HCT116 (cell line): ENCODE results near the gene SGSH. TPM values are rescaled to one million over a fixed set of nuclear protein-coding genes. Genes with fewer than 3 reads are reported as not detected.

Experiments used
- ATAC-seq: fragments of 200-7000 bp; cut with Tn5 transposase; 2 replicates; pipeline ENCODE4 v1.9.1; 2020; ENCODE audit warnings: mild to moderate bottlenecking, moderate library complexity
- BruUV-seq: library from RNA; stranded (reverse); fragments of 400-500 nt; replicated peaks from 2 replicates; lab custom pipeline; 2021; lab: Mats Ljungman, UMichigan
- CTCF ChIA-PET: fragments of 300-600 bp; sonication (Branson Sonifier 250); formaldehyde crosslinking; loops from one replicate; lab custom pipeline; 2021; ENCODE audit warnings: antibody characterized with exemption; lab: Charles Lee
- POLR2A ChIA-PET: fragments of 300-600, 350-600 bp; sonication (Branson Sonifier 250); formaldehyde crosslinking; loops from one replicate; lab custom pipeline; 2021; ENCODE audit warnings: antibody characterized with exemption; lab: Charles Lee
- RAD21 ChIA-PET, 2 experiments: fragments of 300-600 bp; sonication (Branson Sonifier 250); formaldehyde crosslinking; loops; one replicate each; lab custom pipeline; 2023; ENCODE audit warnings: low total read pairs in 2 of 2; ENCODE audit not compliant: uncharacterized antibody in 2 of 2, unreplicated experiment in 2 of 2, low non-redundant PET in 1 of 2; lab: Charles Lee
- DNase-seq: peaks from one replicate; pipeline ENCODE4 v3.0.0-alpha.2; 2010; ENCODE audit warnings: low read depth, low spot score
- H2AFZ ChIP-seq: fragments of 200-600 bp; shearing (Covaris generic), sonication (generic); 2 replicates; pipeline ENCODE4 v1.6.1; 2017; ENCODE audit warnings: low read depth, mixed run types, mixed read lengths, antibody characterized with exemption, low read length; ENCODE audit not compliant: poor library complexity, severe bottlenecking
- H3K27ac ChIP-seq: 2 replicates; pipeline ENCODE4 v1.5.1; 2012; ENCODE audit warnings: low read depth, low read length
- H3K27me3 ChIP-seq: fragments of 200-600 bp; sonication (generic); 2 replicates; pipeline ENCODE4 v1.6.1; 2016; ENCODE audit warnings: mixed run types, low read length, mixed read lengths; ENCODE audit not compliant: insufficient read depth
- H3K36me3 ChIP-seq, 2 experiments: fragments of 200-500 bp in 1 of 2; fragments of 200-600 bp in 1 of 2; sonication (Bioruptor generic) in 1 of 2; sonication (generic) in 1 of 2; 2 replicates each; pipeline versions ENCODE4 v1.5.1 to v1.6.1; 2014 to 2016; ENCODE audit warnings: low read length in 2 of 2, inconsistent platforms in 1 of 2, mixed read lengths in 1 of 2, mixed run types in 1 of 2; ENCODE audit not compliant: insufficient read depth in 2 of 2, control insufficient read depth in 1 of 2
- H3K4me1 ChIP-seq, 2 experiments: fragments of 200-600 bp in 1 of 2; sonication (generic) in 1 of 2; 2 replicates each; pipeline versions ENCODE4 v1.5.1 to v1.6.1; 2012 to 2017; ENCODE audit warnings: low read length in 2 of 2, inconsistent platforms in 1 of 2, mild to moderate bottlenecking in 1 of 2, mixed read lengths in 1 of 2, mixed run types in 1 of 2, moderate library complexity in 1 of 2; ENCODE audit not compliant: insufficient read depth in 2 of 2, control insufficient read depth in 1 of 2
- H3K4me2 ChIP-seq: fragments of 200-600 bp; sonication (generic); 2 replicates; pipeline ENCODE4 v1.6.1; 2017; ENCODE audit warnings: mixed run types, low read length, mixed read lengths
- H3K4me3 ChIP-seq, 2 experiments: fragments of 200-600 bp in 1 of 2; sonication (generic) in 1 of 2; replicated peaks in 1 of 2; 2 replicates each; pipeline ENCODE4 v1.5.1; 2011 to 2016; ENCODE audit warnings: low read length in 2 of 2, control low read depth in 1 of 2, low read depth in 1 of 2, mild to moderate bottlenecking in 1 of 2, mixed read lengths in 1 of 2, mixed run types in 1 of 2
- H3K79me2 ChIP-seq: fragments of 200-600 bp; sonication (generic); 2 replicates; pipeline ENCODE4 v1.6.1; 2017; ENCODE audit warnings: mild to moderate bottlenecking, mixed run types, low read length, moderate library complexity, mixed read lengths; ENCODE audit not compliant: insufficient read depth
- H3K9ac ChIP-seq: fragments of 200-600 bp; sonication (generic); 2 replicates; pipeline ENCODE4 v1.6.1; 2016; ENCODE audit warnings: low read length, mixed read lengths
- H3K9me2 ChIP-seq: fragments of 200-600 bp; sonication (generic), shearing (Covaris generic); 2 replicates; pipeline ENCODE4 v1.6.1; 2017; ENCODE audit warnings: mixed run types, mild to moderate bottlenecking, moderate library complexity; ENCODE audit not compliant: insufficient read depth
- H3K9me3 ChIP-seq, 2 experiments: fragments of 200-500 bp in 1 of 2; fragments of 200-600 bp in 1 of 2; sonication (Bioruptor generic) in 1 of 2; sonication (generic) in 1 of 2; 2 replicates each; pipeline ENCODE4 v1.6.1; 2014 to 2017; ENCODE audit warnings: low read length in 2 of 2, mixed read lengths in 2 of 2, inconsistent platforms in 1 of 2, low read depth in 1 of 2, mild to moderate bottlenecking in 1 of 2, mixed run types in 1 of 2, moderate library complexity in 1 of 2; ENCODE audit not compliant: control insufficient read depth in 1 of 2, insufficient read depth in 1 of 2
- H4K20me1 ChIP-seq: fragments of 200-600 bp; sonication (generic), shearing (Covaris generic); 2 replicates; pipeline ENCODE4 v1.6.1; 2017; ENCODE audit warnings: mixed run types, mild to moderate bottlenecking, moderate library complexity; ENCODE audit not compliant: insufficient read depth
- CEBPB ChIP-seq: IDR thresholded peaks from 2 replicates; pipeline ENCODE4 v1.6.1; 2012; ENCODE audit warnings: low read depth
- EGR1 ChIP-seq: IDR thresholded peaks from 2 replicates; pipeline ENCODE4 v1.6.1; 2012; ENCODE audit warnings: low read depth
- ELF1 ChIP-seq: IDR thresholded peaks from 2 replicates; pipeline ENCODE4 v1.6.1; 2012; ENCODE audit warnings: low read depth, borderline replicate concordance
- EZH2phosphoT487 ChIP-seq: fragments of 200-600 bp; IDR thresholded peaks from 2 replicates; pipeline ENCODE4 v1.6.1; 2018; ENCODE audit warnings: antibody characterized with exemption, borderline replicate concordance
- POLR2A ChIP-seq: IDR thresholded peaks from 2 replicates; pipeline ENCODE4 v1.7.0; 2011; ENCODE audit warnings: borderline replicate concordance; ENCODE audit not compliant: insufficient read depth, insufficient read length; ENCODE audit errors: extremely low read depth
- SP1 ChIP-seq: IDR thresholded peaks from 2 replicates; pipeline ENCODE4 v1.6.1; 2012; ENCODE audit warnings: low read depth
- SRF ChIP-seq: IDR thresholded peaks from 2 replicates; pipeline ENCODE4 v1.6.1; 2012; ENCODE audit warnings: low read depth
- YY1 ChIP-seq: IDR thresholded peaks from 2 replicates; pipeline ENCODE4 v1.6.1; 2011; ENCODE audit warnings: low read length, low read depth, moderate library complexity, mild to moderate bottlenecking; ENCODE audit not compliant: insufficient replicate concordance; ENCODE audit errors: extremely low read depth
- ZFX ChIP-seq: fragments of 450-650 bp; IDR thresholded peaks from 2 replicates; pipeline ENCODE4 v1.6.1; 2017
- intact Hi-C: fragments of 100-400 bp; cut with micrococcal nuclease; formaldehyde crosslinking; loops from 2 replicates; pipeline ENCODE4 v1.10.0; 2022
- total RNA-seq: library from RNA; stranded (reverse); gene quantifications from one replicate; pipeline ENCODE4 v1.2.1, GENCODE V29; 2021; ENCODE audit not compliant: unreplicated experiment
- TF ChIP-seq, protein P1 (sequence below): IDR thresholded peaks from 2 replicates; pipeline ENCODE4 v1.6.1; 2012

The SGSH gene
- total RNA-seq, 1 experiment from 2014 or later = 34.4 TPM

- CTCF ChIA-PET = no interaction called here
- no peak for DNase-seq
- H3K9ac ChIP-seq = no peak overlapping the region
These were observed 23.6 kb upstream of the SGSH start for GRCh38 chr17:80243526-80244433.

GRCh38 chr17:80242505-80242904 lies 22.4 kb upstream of the SGSH start:
- peaks cover 0 to 2% of the 10 kb centered on the region in 2 experiments; a peak in 2 of 4 replicates for H3K36me3 ChIP-seq
- no peak overlapping the region for H3K4me2 ChIP-seq
- TF ChIP-seq SP1 = no peak
- no peak for TF ChIP-seq POLR2A
- TF ChIP-seq EGR1 = no peak
- TF ChIP-seq EZH2phosphoT487 = no peak
- TF ChIP-seq ELF1 = no peak
- no peak for TF ChIP-seq SRF
- DNase-seq (no peak), ATAC-seq (no peak)
- no peak overlapping the region for H3K27ac ChIP-seq
- no peak overlapping the region for H3K4me3 ChIP-seq
- intact Hi-C loops = no loop called here
- H3K9me2 ChIP-seq = no peaks in the 10 kb centered on the region
- ChIA-PET RAD21 (no interaction called here), POLR2A (no interaction called here), CTCF (no interaction called here)
- no peaks in the 10 kb centered on the region for H3K9me3 ChIP-seq
- BruUV-seq = no TSS peak
- no peaks in the 10 kb centered on the region for H3K79me2 ChIP-seq
- no peaks in the 10 kb centered on the region for H3K27me3 ChIP-seq
- H4K20me1 ChIP-seq = no peaks in the 10 kb centered on the region
- no peak overlapping the region for H2AFZ ChIP-seq
- H3K4me1 ChIP-seq = peaks cover 0 to 5% of the 10 kb centered on the region in 2 experiments; a peak in 1 of 4 replicates
- H3K9ac ChIP-seq = no peak overlapping the region

More at GRCh38 chr17:80243526-80244433, 23.6 kb upstream of the SGSH start:
- Histone ChIP-seq H3K79me2 (no peaks in the 10 kb centered on the region), H3K9me2 (no peaks in the 10 kb centered on the region), H3K36me3 (peaks cover 0 to 2% of the 10 kb centered on the region in 2 experiments; a peak in 1 of 4 replicates), H3K4me3 (no peak overlapping the region), H3K9me3 (no peaks in the 10 kb centered on the region), H3K4me1 (peaks cover 0 to 5% of the 10 kb centered on the region in 2 experiments; a peak in 1 of 4 replicates), H4K20me1 (no peaks in the 10 kb centered on the region), H3K27me3 (no peaks in the 10 kb centered on the region), H3K27ac (no peak overlapping the region), H2AFZ (no peak overlapping the region), H3K4me2 (no peak overlapping the region)
- no TSS peak for BruUV-seq
- RAD21 ChIA-PET = no interaction called here
- POLR2A ChIA-PET = no interaction called here
- TF ChIP-seq POLR2A = no peak
- no peak for TF ChIP-seq CEBPB
- no peak for TF ChIP-seq ZFX
- no peak for TF ChIP-seq ELF1
- no peak for TF ChIP-seq YY1
- TF ChIP-seq, protein P1, sequence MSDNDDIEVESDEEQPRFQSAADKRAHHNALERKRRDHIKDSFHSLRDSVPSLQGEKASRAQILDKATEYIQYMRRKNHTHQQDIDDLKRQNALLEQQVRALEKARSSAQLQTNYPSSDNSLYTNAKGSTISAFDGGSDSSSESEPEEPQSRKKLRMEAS = no peak
- TF ChIP-seq SP1 = no peak
- intact Hi-C loops = no loop called here
- ATAC-seq = no peak
